ENCODE measurements around the gene NLRC5. TPM values are rescaled to one million over a fixed set of nuclear protein-coding genes. Genes with fewer than 3 reads are reported as not detected.

Gene NLRC5
- total and polyA plus RNA-seq, 9 of the 15 experiments (the other 6 are each of a cell fraction or from before 2014, with no cell fraction given) = 0.59 to 0.71 TPM; not detected in 7

DNA sequence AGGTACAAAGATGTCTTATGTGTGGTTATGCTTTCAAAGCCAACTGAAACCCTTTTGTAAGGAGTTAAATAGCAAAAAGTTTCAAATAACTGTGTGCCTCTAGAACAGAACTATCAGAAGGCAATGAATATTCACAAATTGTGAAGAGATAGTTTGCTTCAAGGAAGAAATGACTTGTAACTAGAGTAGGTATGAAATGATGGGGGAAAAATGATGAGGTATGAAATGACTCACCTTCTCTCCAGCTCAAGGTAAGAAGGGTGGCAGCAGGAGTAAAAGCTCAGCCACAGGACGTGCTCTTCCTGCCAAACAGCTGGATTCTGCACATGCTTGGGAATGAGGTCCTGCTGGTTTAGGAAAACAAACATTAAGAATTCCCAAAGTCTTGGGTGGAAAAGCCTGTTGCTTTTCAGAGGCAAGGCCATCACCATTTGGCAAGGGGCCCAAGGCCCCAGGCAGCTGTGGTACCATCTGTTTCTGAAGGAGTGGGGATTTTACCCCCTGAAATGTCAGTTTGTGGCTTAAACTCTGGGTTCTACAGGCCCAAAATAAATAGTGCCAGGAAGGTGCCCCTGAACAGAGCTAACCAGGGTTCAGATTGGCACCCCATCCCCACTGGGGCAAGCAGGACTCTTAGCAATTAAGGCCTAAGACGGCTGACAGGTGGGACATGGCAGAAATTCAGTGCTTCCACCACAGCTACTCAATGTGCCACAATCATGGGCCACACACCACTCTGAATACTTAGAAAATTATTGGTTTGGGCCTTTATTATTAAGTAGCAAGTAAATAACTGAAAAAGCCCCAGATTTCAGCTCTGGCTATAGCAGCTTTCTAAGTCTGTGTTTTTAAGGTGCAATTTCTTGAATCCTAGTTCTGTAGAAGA, 44.2 kb upstream of the NLRC5 start:
- intact Hi-C loops (cut with micrococcal nuclease) = no loop called here
- Histone ChIP-seq H2AFZ (ENCODE audit: low read depth, low read length) (no peak overlapping the region), H3K4me2 (ENCODE audit: insufficient read depth, low read length) (no peak overlapping the region), H3K79me2 (ENCODE audit: control insufficient read depth, insufficient read depth, low read length) (no peaks in the 10 kb centered on the region), H4K20me1 (replicated peaks; ENCODE audit: control insufficient read depth, insufficient read depth, low read length) (peaks cover 6% of the 10 kb centered on the region; the same call in 1 of the 2 replicates), H3K4me3 (no peak overlapping the region), H3K9ac (ENCODE audit: insufficient read depth in 1 of 2, low read depth in 2 of 2, low read length in 2 of 2) (no peak overlapping the region), H3K27me3 (ENCODE audit: control insufficient read depth in 2 of 2, insufficient read depth in 2 of 2, low read length in 2 of 2) (no peaks in the 10 kb centered on the region), H3K4me1 (replicated peaks in 1 of 2; ENCODE audit: control insufficient read depth in 2 of 2, insufficient read depth in 2 of 2, low read length in 2 of 2) (no peaks in the 10 kb centered on the region), H3K9me1 (ENCODE audit: control insufficient read depth, insufficient read depth, low read length) (no peaks in the 10 kb centered on the region), H3K9me3 (replicated peaks; ENCODE audit: control insufficient read depth, insufficient read depth, low read depth, low read length) (no peaks in the 10 kb centered on the region), H3K36me3 (ENCODE audit: control insufficient read depth, insufficient read depth, low read length) (peaks cover 50% of the 10 kb centered on the region), H3K27ac (ENCODE audit: extremely low read depth, low read depth, low read length) (no peak overlapping the region)
- WGBS (ENCODE audit: insufficient coverage, low coverage, missing lambda C conversion rate) = 83% methylated on average over 2 of the region's 2 CpGs
- no peak for FAIRE-seq
- DNase-seq (ENCODE audit: extremely low read depth in 1 of 4, low spot score in 3 of 4) = no peak
- no TSS peak for BruUV-seq (replicated peaks)
- ATAC-seq = peak; percentile 26
- ChIA-PET CTCF (ENCODE audit: low intra/inter-chr PET ratio) (no interaction called here), POLR2A (interaction anchor here (0.6 to 8.4 kb wide), 10 partner anchors 9 to 470 kb away, joined by 3 to 102 read pairs (median 3); partner anchors contain the start of gene HERPUD1)
- in situ Hi-C loops (cut with MboI) = no loop called here
- TF ChIP-seq ETV5 (CRISPR knock-in tag; IDR thresholded peaks at IDR 0.05; ENCODE audit: low read depth) = no peak
- no peak for TF ChIP-seq MYC (IDR thresholded peaks at IDR 0.05; ENCODE audit: low read depth, low read length)
- peak; percentile 74; the same call in 1 of the 2 replicates for TF ChIP-seq MYC (CRISPR knock-in tag; IDR thresholded peaks at IDR 0.05; ENCODE audit: borderline replicate concordance, low read depth)
- 0 out of 2 replicates have a peak, but pooled peaks have one; percentile 8 for TF ChIP-seq ZBTB17 (CRISPR knock-in tag; IDR thresholded peaks at IDR 0.05)
- TF ChIP-seq MIER1 (IDR thresholded peaks at IDR 0.05; ENCODE audit: low read depth) = no peak
- TF ChIP-seq ILF3 (IDR thresholded peaks at IDR 0.05; ENCODE audit: borderline replicate concordance) = peak; percentile 66; the same call in 1 of the 2 replicates
- TF ChIP-seq, protein P1, sequence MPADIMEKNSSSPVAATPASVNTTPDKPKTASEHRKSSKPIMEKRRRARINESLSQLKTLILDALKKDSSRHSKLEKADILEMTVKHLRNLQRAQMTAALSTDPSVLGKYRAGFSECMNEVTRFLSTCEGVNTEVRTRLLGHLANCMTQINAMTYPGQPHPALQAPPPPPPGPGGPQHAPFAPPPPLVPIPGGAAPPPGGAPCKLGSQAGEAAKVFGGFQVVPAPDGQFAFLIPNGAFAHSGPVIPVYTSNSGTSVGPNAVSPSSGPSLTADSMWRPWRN (IDR thresholded peaks at IDR 0.05; ENCODE audit: low read depth) = no peak
- TF ChIP-seq POLR2B (IDR thresholded peaks at IDR 0.05; ENCODE audit: low read depth, partially characterized antibody) = peak; percentile 75
- peak; percentile 75 for TF ChIP-seq POLR2AphosphoS2 (IDR thresholded peaks at IDR 0.05; ENCODE audit: low read length)
- no peak for TF ChIP-seq DACH1 (IDR thresholded peaks at IDR 0.05; ENCODE audit: partially characterized antibody)
- TF ChIP-seq, protein P2, sequence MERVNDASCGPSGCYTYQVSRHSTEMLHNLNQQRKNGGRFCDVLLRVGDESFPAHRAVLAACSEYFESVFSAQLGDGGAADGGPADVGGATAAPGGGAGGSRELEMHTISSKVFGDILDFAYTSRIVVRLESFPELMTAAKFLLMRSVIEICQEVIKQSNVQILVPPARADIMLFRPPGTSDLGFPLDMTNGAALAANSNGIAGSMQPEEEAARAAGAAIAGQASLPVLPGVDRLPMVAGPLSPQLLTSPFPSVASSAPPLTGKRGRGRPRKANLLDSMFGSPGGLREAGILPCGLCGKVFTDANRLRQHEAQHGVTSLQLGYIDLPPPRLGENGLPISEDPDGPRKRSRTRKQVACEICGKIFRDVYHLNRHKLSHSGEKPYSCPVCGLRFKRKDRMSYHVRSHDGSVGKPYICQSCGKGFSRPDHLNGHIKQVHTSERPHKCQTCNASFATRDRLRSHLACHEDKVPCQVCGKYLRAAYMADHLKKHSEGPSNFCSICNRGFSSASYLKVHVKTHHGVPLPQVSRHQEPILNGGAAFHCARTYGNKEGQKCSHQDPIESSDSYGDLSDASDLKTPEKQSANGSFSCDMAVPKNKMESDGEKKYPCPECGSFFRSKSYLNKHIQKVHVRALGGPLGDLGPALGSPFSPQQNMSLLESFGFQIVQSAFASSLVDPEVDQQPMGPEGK (CRISPR knock-in tag; IDR thresholded peaks at IDR 0.05; ENCODE audit: borderline replicate concordance) = no peak
- no peak for TF ChIP-seq ZNF507 (tag; conservative IDR thresholded peaks at IDR 0.05)
- TF ChIP-seq, protein P3, sequence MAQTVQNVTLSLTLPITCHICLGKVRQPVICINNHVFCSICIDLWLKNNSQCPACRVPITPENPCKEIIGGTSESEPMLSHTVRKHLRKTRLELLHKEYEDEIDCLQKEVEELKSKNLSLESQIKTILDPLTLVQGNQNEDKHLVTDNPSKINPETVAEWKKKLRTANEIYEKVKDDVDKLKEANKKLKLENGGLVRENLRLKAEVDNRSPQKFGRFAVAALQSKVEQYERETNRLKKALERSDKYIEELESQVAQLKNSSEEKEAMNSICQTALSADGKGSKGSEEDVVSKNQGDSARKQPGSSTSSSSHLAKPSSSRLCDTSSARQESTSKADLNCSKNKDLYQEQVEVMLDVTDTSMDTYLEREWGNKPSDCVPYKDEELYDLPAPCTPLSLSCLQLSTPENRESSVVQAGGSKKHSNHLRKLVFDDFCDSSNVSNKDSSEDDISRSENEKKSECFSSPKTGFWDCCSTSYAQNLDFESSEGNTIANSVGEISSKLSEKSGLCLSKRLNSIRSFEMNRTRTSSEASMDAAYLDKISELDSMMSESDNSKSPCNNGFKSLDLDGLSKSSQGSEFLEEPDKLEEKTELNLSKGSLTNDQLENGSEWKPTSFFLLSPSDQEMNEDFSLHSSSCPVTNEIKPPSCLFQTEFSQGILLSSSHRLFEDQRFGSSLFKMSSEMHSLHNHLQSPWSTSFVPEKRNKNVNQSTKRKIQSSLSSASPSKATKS (CRISPR knock-in tag; IDR thresholded peaks at IDR 0.05) = no peak
- no peak for TF ChIP-seq ZNF589 (CRISPR knock-in tag; IDR thresholded peaks at IDR 0.05; ENCODE audit: low read depth)
- peak; percentile 54 for TF ChIP-seq SUPT5H (IDR thresholded peaks at IDR 0.05)
